ENCODE measurements around the gene PADI3.
"Not testable (repeated sequence)": the region's sequence is repeated elsewhere in the genome, so short reads cannot be mapped to it uniquely, and the experiment has no call there.

PADI3 gene

DNA sequence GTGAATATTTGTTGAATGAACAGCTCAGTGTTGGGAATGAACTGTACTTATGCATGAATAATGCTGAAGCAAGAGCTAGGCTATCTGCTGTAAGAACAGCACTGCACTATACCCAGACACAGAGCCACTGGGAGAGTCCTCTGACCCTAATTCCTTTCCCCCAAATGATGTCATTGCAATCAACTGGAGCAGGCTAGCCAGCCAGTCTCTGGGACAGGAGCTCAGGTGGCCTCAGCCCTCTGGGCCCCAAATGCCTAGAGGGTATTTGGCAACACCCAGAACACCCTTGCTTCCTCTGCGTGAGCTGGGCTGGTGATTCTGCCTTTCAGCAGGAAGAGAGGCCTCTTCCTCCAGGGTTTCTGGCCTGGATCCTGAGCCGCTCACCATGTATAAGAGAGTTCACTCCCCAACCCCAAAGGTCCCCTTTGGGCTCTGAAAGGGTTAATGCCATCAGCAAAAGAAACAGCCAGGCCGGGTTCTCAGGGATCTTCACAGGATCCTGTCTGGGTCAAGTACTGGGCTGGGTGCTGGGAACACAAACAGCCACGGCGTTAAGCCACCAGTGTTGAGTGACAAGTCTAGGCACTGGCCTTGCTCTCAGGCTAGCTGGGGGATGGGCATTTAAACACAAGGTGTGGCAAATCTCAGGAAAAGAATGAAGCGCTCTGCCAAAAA is 55.4 kb downstream of the PADI3 start:
- DNase-seq (ENCODE audit: low spot score), result no peak

DNA sequence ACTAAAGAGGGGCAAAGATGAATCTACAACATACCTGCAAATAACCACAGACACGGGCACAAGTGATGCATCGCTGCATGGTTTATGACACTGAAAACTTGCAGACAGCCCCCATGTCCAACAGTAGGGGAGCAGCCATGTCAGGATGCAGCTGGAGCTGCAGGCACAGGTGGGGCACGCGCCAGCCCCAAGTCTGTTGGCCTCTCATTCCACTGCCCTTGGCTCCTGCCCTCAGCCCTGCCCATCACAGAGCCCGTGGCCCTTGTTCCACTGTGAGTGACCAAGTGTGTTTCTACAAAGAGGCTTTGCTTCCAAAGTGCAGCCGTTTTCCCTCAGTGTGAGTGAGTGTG is 55.9 kb downstream of the PADI3 start:
- DNase-seq (ENCODE audit: low spot score), result no peak

DNA sequence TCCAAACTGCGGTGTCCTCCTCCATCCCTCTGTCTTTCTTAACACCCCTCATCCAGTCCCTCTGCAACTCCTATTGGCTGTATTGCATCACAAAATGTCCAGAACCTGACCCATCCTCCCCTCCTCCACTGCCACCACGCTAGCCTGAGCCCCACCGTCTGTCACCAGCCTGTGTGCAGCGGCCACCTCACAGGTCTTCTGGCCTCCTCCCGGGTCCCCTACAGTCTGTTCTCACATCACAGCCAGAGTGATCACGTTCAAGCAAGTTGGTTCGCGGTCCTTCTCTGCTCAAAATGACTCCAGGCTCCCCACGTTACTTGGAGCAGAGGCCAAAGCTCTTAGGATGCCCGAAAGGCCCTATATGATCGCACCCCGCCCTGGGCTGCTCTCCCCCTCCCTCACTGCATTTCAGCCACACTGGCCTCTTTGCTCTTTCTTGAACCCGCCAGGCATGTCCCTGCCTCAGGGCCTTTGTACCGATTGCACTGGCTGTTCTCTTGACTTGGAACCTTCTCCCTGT is 56.7 kb downstream of the PADI3 start:
- DNase-seq (ENCODE audit: low spot score), result no peak

DNA sequence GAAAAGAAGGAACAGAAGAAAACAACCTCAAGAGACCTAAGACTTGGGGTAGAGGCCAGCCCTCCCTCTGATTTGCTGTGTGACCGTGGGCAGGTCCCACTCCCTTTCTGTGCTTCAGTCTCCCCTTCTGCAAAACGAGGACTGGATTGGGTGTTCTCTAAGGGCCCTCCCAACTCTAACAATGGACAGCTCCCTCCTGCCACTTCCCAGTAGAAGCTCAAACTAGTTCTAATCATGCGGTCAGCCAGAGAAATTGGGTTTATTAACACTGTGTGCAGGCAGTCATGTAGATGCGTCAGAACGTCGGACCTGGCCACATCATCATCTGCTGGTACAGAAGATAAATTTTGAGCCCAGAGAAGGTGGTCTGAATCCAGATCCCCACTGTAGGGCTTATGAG is 57.5 kb downstream of the PADI3 start:
- DNase-seq (ENCODE audit: low spot score), result no peak

DNA sequence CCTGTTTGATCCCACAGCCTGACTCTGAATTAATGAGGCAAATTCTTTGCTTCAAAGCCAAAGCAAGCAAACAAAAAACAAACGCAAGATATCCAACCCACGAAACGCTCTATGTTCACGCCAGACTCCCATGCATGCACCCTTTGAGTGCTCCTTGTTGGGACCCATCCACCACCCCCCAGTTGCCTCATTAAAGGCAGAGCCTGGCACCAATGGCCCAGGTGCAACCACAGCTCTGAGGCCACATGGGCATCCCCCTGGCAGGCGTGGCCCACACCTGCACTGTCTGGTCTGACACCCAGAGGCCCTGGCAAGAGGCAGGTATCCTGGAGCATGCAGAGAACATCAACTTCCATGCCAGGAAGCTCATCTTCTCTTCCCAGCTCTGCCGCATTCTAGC is 58.0 kb downstream of the PADI3 start:
- no peak for DNase-seq (ENCODE audit: low spot score)

DNA sequence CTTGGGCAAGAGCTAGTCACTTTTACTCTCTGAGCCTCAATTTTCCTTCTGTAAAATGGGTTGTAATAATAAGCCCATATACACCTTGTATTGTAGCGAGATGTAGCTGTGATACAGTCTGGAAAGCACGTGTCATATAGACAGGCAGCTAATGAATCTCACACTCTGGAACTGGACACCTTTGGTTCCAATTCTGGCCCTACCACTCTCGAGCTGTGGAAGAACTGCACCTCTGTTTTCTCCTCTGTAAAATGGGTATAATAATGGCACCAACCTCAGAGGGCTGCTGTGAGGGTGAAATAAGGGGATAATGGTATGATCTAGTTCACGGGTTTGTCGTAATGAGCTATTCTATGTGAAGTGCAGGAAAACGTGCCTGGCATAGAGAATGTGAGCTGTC is 58.4 kb downstream of the PADI3 start:
- DNase-seq (ENCODE audit: low spot score), result no peak

DNA sequence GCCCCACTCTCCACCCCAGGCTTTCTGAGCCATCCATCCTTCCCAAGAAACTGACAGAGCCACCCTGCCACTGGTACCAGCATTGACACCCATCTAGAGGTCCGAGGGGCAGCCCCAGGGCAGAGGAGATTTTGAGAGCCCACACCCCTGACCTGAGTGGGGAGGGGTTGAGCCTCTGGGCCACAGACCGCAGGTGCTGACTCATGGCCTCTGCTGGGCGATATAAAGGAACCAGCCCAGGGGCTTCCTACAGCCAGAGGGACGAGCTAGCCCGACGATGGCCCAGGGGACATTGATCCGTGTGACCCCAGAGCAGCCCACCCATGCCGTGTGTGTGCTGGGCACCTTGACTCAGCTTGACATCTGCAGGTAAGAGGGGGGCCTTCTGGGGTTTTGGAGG is 59.0 kb downstream of the PADI3 start, which contains the start of gene PADI4:
Gene PADI4, plus strand, starts transcription at position 252 of the 400 bp plus-strand sequence. Its CDS starts 26 bp downstream, at position 278.
- DNase-seq (ENCODE audit: low spot score), result no peak

DNA sequence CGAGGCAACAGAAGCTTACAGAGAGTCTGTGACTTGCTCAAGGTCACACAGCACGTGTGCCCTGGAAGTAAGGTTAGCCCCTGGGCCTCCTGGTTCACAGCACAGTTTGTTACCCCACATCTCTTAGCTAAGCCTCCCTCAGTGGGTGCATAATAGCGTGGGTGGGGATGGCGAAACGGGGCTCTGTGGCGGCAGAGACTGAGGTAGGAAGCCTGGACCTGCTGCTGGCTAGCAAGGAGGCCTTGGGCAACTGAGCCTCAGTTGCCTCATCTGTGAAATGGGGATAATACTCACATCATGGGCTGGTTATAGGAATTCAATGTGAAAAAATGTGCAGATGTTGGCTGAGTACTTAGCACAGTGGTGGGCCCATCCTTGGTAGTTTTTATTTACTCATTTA is 59.7 kb downstream of the PADI3 start:
- DNase-seq (ENCODE audit: low spot score), result no peak

DNA sequence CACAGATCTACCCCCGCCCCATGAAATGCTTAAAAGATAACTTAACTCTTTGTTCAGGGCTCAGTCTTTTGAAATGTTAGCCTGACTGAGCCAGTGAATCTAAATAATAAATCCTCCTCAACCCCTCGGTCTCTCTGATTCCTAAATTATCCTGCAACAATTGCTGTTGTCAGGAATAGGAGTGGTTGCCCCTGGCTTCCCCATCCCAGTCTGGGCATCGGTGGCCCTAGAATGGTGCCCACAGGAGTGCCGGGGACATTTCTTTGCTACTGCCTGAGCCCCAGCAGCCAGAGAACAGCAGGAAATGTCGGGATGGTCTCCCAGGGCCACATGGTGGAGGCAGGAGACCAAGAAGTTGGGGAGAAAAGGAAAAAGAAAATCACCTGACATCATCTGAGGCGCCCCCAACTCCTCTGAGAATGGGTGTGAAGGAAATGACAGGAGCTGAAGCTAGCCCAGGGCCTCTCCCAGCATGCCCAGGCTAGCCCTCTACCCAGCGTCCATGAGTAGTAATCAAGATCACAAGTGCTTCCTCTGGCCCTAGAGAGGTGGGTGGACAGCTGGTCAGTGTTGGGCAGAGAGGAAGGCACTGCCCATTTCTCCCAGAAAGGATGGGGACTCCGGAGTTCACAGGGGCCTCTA is 60.6 kb downstream of the PADI3 start:
- no peak for DNase-seq (ENCODE audit: low spot score)

DNA sequence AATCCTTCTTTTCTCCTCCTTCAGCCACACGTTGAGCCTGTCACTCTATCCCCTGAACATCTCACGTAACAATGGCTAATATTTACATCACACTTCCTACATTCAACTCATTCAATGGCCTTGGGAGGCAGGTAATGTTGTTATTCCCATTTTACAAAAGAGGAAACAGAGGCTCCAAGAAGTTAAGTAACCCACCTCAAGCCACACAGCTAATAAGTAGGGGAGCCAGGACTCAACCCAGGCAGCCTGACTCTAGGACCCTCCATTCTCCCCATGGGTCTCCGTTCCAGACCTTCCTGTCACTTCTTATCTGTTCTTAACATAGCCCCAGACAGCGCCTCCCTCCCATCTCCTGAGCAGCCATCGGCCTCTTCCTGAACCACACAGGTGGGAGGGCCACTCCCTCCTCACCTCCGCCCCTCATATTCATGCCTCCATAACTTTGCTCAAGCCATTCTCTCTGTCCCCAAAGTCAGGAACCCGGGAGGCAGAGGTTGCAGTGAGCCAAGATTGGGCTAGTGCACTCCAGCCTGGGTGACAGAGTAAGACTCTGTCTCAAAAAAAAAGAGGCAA is 61.3 kb downstream of the PADI3 start:
- DNase-seq (ENCODE audit: low spot score), result no peak

DNA sequence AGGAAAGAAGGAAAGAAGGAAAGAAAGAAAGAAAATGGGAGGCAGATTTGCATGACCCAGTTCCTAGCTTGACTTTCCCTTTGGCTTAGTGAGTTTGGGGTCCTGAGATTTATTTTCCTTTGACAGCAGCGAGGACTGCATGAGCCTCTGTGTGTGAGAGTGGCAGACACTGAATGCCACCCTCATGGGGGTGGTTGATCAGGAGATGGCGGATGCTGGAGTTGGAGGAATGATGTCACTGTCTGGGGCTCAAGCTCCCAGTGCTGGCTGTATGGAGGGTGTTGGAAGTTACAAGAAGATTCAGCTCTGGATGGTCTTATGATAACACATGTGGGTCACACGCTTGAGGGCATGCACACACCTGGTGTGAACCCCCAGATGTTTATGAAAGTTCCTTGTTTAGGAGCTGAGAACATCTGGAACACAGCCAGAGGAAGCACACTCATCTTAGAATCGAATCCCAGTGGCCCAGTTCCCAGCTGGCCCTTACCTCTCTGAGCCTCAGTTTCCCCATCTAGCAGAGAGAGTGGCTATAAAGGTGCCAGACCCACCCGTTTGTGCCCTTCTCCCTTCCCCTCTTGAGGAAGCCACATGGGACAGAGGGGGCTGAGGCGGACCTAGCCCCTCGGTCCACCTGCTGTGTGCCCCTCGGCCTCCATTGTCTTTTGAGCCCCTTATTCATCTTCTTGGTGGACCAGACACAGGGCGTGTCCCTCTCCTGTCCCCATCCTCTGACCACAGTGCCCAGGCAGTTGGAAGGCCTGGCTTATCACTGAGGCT is 64.8 kb downstream of the PADI3 start:
- no peak for DNase-seq (ENCODE audit: low spot score)

DNA sequence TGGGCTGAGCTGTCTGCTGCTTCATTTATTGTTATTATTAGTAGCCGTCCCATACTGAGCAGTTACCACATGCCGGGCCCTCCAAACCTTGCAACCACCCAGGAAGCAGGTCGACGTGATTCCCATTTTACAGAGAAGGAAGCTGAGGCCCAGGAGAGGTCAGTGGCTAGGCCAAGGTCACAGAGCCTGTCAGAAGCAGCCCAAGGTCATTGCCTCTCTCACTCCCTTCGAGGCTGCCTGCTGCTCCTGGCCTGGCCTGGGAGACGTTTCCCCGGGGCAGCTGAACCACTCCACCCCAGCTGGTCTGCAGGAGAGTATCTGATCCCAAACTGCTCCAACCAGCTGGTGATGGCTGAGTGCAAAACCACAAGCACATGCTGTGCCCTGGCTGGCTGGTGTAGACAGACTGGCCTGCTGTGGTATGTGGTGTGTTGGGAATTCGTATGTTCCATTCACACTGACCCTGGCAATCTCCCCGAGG is 65.6 kb downstream of the PADI3 start:
- no peak for DNase-seq (ENCODE audit: low spot score)

DNA sequence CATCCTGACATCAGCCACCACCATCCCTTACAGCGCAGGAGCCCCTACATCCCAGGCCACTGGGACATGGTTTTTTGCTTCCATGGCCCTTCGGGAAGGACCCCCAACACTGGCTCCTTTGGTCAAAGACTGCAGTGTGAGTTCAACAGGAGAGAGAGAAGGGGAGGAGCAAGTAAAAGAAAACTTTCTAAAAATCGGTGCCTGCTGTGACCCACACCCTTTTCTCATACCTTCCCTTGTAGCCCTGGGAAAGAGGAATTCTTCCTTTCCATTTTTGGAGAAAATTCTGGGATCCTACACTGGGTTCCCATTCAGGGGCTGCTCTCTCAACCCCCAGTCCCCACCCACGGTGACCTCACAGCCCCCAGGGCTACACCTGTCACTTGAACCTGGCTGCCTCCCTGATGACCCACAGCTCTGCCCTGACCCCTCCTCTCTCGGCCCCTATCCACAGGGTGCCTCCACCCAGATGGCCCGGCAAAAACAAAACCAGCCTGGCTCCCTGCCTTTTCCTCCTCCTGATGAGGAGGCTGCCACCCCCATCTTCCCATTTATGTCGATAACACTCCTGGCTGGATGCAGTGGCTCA is 66.7 kb downstream of the PADI3 start:
- DNase-seq (ENCODE audit: low spot score), result no peak

DNA sequence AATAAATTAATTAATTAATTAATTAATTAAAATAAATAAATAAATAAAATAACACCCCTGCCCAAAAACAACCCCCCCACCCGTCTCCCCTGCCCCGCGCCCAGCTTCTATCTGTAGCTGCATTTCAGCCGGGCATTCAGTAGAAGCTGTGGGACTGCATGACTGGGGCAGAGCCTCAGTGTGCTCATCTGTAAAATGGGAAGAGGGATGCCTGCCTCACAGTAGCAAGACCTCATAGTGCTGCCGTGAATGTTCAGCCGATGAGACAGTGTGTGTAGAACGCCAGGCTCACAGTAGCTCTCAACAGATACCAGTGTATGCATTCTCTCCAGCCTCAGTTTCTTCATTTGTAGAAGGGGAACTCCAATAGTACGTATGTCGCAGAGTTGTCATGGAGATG is 67.8 kb downstream of the PADI3 start:
- DNase-seq (ENCODE audit: low spot score), result no peak

DNA sequence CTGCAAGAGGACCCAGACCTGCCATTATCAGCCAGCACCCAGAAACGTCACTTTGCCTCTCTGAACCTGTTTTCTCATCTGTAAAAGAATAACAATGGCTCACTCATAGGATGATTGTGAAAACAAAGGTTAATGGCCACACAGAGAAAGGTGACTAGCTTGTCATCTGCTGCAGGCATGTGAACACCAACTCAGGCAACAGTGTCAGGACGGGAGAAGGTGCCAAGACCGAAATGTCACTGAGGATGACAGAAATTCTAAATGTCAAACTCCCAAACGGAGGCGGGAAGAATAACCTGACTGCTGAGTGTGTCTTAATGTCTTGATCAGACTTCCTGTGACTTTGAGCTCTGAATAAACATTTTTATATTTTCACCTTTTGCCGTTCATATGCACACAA is 69.4 kb downstream of the PADI3 start:
- no peak for DNase-seq (ENCODE audit: low spot score)

DNA sequence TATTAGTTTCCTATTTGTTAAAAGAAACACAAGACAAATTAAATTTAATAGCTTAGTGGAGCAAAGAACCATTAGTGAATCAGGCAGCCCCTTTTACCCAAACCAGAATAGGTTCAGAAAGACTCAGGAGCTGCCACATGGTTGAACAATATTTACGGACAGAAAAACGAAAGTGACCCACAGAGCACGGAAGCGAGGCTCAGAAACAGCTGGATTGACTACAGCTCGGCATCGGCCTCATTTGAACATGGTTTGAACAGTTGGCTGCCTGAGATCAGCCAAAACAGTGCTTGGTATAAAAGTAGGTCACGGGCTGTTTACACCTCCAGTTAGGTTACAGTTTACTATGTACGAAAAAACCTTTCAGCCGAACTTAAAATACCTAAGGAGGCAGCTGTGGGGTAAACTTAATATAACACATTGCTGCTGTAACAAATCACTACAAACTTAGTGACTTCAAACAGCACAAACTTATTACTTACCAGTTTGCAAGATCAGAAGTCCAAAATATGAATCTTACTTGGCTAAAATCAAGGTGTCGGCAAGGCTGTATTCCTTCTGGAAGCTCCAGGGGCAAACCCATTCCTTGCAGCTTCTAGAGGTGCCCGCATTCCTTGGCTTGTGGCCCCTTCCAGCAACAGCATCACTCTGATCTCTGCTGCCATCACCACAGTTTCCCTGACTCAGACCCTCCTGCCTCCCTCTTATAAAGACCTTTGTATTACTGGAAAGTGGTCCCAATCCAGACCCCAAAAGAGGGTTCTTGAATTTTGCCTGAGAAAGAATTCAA is 70.9 kb downstream of the PADI3 start:
- DNase-seq (ENCODE audit: low spot score), result no peak

DNA sequence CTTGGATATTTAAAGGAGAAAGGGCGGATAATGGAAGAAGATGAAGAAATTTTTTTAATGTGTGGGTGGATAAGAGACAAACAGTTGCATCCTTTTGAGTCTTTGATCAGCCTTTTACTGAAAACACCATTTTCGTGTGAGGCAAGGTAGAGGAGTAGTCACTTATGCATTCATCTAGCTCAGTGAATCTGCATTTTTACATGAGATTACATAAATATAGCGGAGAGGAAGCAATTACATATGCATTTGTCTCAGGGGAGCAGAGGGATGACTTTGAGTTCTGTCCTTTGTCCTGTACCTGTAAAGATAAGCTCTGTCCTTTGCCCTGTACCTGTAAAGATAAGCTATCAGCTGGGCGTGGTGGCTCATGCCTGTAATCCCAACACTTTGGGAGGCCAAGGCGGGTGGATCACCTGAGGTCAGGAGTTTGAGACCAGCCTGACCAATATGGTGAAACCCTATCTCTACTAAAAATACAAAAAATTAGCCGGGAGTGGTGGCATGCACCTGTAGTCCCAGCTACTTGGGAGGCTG is 73.0 kb downstream of the PADI3 start:
- DNase-seq (ENCODE audit: low spot score), result not testable (repeated sequence)

DNA sequence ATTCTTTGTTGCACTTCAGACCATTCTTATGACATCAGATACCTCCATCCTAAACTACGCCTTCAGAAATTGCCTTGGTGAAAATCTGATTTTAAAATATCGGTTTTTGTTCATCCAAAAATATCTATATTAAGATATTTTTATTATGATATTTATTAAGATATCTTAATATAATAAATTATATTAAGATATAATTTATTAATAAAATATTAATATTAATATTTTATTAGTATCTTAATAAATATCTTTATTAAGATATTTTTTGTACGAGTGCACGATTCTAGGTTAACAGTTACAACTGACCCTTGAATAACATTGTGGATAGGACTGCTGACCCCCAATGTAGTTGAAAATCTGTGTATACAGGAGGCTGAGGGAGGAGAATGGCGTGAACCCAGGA is 80.0 kb downstream of the PADI3 start:
- no peak for DNase-seq (ENCODE audit: low spot score)

DNA sequence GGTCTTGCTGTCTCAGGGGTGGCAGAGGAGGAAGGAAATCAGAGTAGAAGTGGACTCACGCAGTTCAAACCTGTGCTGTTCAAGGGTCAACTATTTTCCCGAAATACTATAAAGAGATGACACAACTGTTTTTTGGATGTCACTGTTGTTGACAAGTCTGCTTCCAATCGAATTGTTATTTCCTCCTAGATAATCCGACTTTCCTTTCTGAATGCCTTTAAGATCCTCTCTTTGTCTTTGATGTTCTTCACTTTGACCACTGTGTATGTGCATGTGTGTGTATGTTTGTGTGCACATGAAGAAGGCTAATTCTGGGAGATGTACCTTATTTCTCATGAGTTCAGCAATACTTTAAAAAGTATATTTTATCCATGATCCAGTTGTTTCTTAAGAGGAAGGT is 80.7 kb downstream of the PADI3 start:
- DNase-seq (ENCODE audit: low spot score), result no peak

DNA sequence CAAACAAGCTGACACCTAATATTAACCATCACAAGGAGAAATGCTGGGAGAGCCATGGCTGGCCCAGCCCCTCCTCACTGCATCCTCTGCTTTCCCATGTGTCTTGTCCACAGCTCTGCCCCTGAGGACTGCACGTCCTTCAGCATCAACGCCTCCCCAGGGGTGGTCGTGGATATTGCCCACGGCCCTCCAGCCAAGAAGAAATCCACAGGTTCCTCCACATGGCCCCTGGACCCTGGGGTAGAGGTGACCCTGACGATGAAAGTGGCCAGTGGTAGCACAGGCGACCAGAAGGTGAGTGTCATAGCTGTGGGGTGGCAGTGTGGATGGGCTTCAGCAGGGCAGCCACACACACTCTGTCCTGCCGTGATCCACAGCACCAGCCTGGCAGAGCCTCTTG is 82.0 kb downstream of the PADI3 start:
- no peak for DNase-seq (ENCODE audit: low spot score)

DNA sequence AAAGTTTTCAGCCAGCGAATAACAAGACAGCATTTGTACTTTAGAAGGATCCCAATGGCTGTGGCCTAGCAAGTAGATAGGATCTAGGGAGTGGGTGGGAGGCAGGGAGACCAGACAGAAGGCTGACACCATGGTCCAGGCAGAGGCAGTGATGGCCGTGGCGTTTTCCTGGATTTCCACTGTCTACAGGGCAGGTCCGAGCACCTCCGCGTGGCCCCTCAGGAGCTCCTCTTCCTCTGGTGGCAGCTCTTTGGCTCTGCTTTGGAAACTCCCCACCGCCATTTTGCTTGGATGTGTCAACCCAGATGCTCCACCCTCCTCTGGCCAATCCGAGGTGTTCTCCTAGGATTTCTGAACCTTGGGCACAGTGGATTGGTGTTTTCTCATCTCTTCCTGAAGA is 84.2 kb downstream of the PADI3 start:
- no peak for DNase-seq (ENCODE audit: low spot score)

Measured in kidney capillary endothelial cell (primary cell).